ENCODE measurements around the gene PRSS38. TPM values are rescaled to one million over a fixed set of nuclear protein-coding genes. Genes with fewer than 3 reads are reported as not detected.

PRSS38 gene
- total and polyA plus RNA-seq, 2 donors (not counting 3 experiments of a cell fraction or from before 2014, with no cell fraction given): not detected

DNA sequence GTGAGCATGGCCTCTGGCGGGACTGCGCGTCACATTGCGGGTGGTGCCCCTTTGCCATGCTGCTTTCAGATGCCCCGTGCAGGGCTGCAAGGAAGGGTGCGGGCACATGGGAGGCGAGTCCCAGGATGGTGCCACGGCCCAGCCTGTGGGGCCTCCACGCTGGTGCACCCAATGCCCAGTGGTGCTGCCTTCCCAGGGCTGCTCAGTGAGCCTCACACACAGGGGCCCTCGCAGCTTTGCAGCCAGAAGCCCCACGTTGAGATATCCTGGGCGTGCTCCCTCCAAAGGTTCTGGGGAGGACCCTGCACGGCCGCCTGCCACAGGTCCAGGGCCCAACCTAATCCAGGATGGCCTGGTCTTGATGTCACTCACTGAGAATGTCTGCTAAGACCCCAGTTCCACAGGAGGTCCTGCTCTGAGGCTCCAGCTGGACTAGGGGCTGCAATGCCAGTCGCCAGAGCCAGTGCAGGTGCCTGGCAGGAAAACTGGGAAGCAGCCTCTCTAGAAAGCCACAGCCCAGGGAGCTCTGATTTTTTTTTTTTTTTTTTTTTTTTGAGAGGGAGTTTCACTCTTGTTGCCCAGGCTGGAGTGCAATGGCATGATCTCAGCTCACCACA lies 34.1 kb upstream of the PRSS38 start:
- DNase-seq (ENCODE audit: low read depth, low spot score) (no peak), FAIRE-seq (no peak)
- Histone ChIP-seq H4K20me1 (replicated peaks; ENCODE audit: control insufficient read depth, extremely low read depth, insufficient read depth, low read length) (no peaks in the 10 kb centered on the region), H3K4me2 (ENCODE audit: insufficient read depth, low read length) (no peak overlapping the region), H3K4me1 (ENCODE audit: control insufficient read depth, extremely low read depth, insufficient read depth, low read length) (peaks cover 3% of the 10 kb centered on the region), H3K4me3 (replicated peaks in 1 of 3; ENCODE audit: insufficient read depth in 1 of 3, low read depth in 1 of 3, low read length in 3 of 3) (no peak overlapping the region), H3K9me3 (replicated peaks; ENCODE audit: control insufficient read depth, insufficient read depth, low read length) (no peaks in the 10 kb centered on the region), H3K36me3 (ENCODE audit: control insufficient read depth in 2 of 2, extremely low read depth in 1 of 2, insufficient read depth in 2 of 2, low read length in 2 of 2) (peaks cover 0 to 2% of the 10 kb centered on the region in 2 experiments), H3K9me1 (replicated peaks; ENCODE audit: control insufficient read depth, extremely low read depth, insufficient read depth, low read length) (no peaks in the 10 kb centered on the region), H3K9ac (replicated peaks; ENCODE audit: extremely low read depth, insufficient read depth, low read length) (no peak overlapping the region), H3K27ac (ENCODE audit: insufficient read depth, low read depth, low read length) (no peak overlapping the region), H3K27me3 (ENCODE audit: control insufficient read depth in 2 of 2, insufficient read depth in 2 of 2, low read length in 2 of 2) (peaks cover 0 to 1% of the 10 kb centered on the region in 2 experiments), H2AFZ (ENCODE audit: low read depth, low read length) (no peak overlapping the region), H3K79me2 (ENCODE audit: control insufficient read depth, insufficient read depth, low read length) (no peaks in the 10 kb centered on the region)
- no TSS peak for BruUV-seq (replicated peaks)
- POLR2A ChIA-PET: no interaction called here
- TF ChIP-seq GATA2 (IDR thresholded peaks at IDR 0.05; ENCODE audit: insufficient read depth, insufficient read length, low read depth, low read length) (no peak), JUN (IDR thresholded peaks at IDR 0.05; ENCODE audit: borderline replicate concordance, insufficient read depth, insufficient read length, low read depth) (no peak), FOS (IDR thresholded peaks at IDR 0.05; ENCODE audit: borderline replicate concordance, insufficient read depth, low read length) (no peak), EZH2 (IDR thresholded peaks at IDR 0.05; ENCODE audit: borderline replicate concordance, low read depth, low read length, severe bottlenecking) (no peak), POLR2A (IDR thresholded peaks at IDR 0.05; ENCODE audit: low read depth, low read length) (no peak), MYC (IDR thresholded peaks at IDR 0.05; ENCODE audit: low read depth, low read length) (no peak), POLR2AphosphoS5 (IDR thresholded peaks at IDR 0.05; ENCODE audit: insufficient read depth, low read depth, low read length) (no peak)
- TF ChIP-seq, protein P1, sequence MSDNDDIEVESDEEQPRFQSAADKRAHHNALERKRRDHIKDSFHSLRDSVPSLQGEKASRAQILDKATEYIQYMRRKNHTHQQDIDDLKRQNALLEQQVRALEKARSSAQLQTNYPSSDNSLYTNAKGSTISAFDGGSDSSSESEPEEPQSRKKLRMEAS (IDR thresholded peaks at IDR 0.05; ENCODE audit: insufficient read depth, insufficient read length): no peak
- TF ChIP-seq, protein P2, sequence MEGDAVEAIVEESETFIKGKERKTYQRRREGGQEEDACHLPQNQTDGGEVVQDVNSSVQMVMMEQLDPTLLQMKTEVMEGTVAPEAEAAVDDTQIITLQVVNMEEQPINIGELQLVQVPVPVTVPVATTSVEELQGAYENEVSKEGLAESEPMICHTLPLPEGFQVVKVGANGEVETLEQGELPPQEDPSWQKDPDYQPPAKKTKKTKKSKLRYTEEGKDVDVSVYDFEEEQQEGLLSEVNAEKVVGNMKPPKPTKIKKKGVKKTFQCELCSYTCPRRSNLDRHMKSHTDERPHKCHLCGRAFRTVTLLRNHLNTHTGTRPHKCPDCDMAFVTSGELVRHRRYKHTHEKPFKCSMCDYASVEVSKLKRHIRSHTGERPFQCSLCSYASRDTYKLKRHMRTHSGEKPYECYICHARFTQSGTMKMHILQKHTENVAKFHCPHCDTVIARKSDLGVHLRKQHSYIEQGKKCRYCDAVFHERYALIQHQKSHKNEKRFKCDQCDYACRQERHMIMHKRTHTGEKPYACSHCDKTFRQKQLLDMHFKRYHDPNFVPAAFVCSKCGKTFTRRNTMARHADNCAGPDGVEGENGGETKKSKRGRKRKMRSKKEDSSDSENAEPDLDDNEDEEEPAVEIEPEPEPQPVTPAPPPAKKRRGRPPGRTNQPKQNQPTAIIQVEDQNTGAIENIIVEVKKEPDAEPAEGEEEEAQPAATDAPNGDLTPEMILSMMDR (IDR thresholded peaks at IDR 0.05; ENCODE audit: extremely low read depth in 1 of 2, insufficient read depth in 1 of 2, low read depth in 1 of 2, low read length in 2 of 2): no peak
- CTCF ChIA-PET: no interaction called here
- intact Hi-C loops (cut with micrococcal nuclease) (loop anchor here (10.0 kb wide), 2 partner anchors 303 to 383 kb away; partner anchors contain the start of genes ARF1 and IBA57), dilution Hi-C loops (cut with MboI; ENCODE audit: extremely low pct_ligation_motif_present, low sequenced_read_pairs) (no loop called here)
